ENCODE measurements around the gene CACNA1B.
"Not testable (repeated sequence)": the region's sequence is repeated elsewhere in the genome, so short reads cannot be mapped to it uniquely, and the experiment has no call there.

Gene CACNA1B

DNA sequence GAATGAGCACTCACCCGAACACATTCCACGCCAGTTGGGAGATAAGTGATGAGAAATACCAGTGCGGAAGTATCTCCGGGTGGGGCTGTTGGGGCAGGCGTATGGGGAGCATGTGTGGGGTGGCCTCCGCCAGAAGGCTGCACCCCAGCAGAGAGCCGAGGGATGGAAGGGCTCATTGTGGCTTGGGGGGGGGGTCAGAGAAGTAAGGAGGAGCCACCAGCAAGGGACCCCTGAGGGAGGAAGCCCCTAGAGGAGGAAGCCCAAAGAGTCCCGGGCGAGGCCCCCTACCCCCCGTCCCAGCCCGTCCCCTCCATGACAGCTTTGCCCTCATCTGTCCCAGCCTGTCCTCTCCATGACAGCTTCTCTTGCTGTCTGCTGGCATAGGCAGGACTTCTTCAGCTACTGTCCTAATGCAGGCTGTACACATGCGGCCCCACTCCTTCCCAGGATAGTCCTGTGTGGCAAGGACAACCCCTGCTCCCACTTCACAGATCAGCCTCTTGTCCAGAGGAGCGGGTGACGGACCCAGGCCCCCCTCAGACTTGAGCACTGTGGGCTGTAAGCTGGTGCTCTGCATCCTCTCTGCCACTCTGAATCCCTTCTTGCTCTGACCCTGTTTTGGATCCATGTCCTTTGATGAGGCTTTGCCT lies 239.6 kb downstream of the CACNA1B start:
- DNase-seq (ENCODE audit: low spot score): no peak

DNA sequence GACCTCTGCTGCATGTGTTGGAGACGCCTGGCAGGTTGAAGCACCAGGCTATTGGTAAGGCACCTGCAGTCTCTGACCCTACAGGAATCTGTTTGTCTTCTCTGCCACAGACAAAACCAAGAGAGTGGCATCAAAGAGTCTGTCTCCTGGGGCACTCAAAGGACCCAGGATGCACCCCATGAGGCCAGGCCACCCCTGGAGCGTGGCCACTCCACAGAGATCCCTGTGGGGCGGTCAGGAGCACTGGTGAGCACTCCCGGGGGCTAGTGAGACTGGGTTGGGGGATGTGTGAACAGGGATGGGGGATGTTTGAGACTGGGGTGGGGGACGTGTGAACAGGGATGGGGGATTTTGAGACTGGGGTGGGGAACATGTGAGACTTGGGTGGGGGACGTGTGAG lies 240.3 kb downstream of the CACNA1B start:
- no peak for DNase-seq (ENCODE audit: low spot score)

DNA sequence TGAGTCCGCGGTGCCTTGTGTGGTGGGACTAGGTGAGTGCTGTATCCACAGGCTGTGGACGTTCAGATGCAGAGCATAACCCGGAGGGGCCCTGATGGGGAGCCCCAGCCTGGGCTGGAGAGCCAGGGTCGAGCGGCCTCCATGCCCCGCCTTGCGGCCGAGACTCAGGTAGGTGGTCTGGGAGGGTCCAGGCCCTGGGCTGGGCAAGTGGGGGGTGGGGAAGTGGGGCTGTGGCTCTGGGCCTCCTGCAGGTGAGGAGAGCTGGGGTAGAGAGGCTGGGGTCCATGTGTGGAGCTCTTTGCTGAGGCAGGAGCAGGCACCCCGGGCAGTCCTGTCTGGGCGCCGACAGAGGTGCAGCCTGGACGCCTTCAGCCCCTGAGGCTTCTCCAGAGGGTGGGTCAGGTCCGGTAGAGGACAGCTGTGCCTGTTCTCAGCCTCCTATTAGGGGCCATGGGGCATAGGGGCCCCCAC lies 241.1 kb downstream of the CACNA1B start:
- no peak for DNase-seq (ENCODE audit: low spot score)

DNA sequence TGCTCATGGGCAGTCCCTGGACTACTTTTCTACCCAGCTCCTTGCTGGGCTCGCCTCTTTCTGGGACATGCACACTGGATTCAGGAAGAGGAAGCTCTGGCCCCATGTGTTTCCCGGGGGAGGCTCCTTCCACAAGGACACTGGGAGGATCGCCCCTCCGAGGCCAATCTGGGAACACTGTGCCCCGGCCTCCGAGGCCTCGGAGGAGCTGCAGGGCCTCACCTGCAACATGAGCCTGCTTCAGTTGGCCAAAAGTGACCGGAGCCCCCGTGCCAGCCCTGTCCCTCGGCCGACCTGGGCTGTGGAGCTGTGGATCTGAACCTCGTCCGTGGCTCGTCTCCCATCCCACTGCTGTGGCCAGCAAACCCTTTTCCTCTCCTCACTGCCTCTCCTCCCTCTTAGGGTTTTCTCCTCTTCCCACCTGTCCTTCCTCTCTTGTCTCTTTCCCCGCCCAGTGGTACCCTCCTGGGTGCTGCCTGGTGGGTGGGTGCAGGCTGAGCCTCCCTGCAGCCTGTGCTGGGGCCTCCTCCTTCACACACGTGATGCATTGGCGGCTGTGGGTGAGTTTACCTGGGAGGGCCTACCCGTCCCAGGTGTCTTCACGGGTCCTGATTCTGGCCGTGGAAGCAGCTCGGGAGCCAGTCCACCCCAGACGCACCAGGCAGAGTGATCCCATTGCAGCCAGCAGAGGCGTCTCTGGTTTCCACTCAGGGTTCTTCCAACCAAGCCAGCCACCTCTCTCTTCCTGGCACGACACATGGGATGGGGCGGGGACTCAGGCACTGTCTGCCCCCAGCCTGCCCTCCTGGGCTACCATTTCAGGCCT lies 241.8 kb downstream of the CACNA1B start:
- DNase-seq (ENCODE audit: low spot score): no peak

DNA sequence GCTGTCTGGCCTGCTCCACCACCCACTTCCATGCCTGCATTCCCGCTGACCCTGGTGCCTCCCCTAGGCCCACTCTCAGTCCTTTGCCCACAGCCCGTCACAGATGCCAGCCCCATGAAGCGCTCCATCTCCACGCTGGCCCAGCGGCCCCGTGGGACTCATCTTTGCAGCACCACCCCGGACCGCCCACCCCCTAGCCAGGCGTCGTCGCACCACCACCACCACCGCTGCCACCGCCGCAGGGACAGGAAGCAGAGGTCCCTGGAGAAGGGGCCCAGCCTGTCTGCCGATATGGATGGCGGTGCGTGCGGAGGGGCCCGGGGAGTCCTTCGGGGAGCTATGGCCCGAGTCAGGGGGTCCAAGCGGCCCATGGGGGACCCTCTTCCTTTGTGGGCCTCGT lies 242.5 kb downstream of the CACNA1B start:
- DNase-seq (ENCODE audit: low spot score): no peak

DNA sequence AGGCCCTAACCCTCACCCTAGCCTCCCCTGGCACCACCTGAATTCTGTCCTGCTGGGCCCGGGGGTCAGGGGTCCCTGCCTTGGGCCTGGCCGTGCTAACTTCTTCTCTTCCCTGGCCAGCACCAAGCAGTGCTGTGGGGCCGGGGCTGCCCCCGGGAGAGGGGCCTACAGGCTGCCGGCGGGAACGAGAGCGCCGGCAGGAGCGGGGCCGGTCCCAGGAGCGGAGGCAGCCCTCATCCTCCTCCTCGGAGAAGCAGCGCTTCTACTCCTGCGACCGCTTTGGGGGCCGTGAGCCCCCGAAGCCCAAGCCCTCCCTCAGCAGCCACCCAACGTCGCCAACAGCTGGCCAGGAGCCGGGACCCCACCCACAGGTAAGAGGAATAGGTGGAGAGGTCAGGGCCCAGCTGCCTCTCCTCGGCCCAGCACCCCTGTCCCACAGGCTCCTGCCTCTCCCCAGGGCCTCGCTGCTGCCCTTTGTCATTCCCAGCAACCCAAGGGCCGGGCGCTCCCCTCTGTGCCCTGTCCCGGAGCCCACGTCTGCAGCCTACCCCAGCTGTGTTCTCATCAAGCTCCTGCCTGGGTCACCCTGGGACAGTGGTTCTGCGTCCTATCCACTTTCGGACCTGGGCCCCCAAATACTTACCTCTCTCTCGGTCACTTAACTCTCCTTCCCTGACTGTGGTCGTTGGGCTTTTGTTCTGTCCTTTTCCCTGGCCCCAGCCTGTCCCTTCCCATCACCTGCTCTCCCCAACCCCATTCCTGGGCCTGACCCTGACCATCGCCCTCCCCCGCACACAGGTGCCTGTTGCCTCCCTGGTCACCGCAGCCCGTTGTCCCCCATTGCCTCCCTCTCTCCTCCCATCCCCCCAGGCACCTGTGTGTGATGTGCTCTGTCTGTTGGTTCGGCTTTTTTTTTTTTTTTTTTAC lies 243.2 kb downstream of the CACNA1B start:
- no peak for DNase-seq (ENCODE audit: low spot score)

DNA sequence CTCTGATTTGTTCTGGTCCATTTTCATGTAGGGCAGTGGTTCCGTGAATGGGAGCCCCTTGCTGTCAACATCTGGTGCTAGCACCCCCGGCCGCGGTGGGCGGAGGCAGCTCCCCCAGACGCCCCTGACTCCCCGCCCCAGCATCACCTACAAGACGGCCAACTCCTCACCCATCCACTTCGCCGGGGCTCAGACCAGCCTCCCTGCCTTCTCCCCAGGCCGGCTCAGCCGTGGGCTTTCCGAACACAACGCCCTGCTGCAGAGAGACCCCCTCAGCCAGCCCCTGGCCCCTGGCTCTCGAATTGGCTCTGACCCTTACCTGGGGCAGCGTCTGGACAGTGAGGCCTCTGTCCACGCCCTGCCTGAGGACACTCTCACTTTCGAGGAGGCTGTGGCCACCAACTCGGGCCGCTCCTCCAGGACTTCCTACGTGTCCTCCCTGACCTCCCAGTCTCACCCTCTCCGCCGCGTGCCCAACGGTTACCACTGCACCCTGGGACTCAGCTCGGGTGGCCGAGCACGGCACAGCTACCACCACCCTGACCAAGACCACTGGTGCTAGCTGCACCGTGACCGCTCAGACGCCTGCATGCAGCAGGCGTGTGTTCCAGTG lies 244.0 kb downstream of the CACNA1B start:
- no peak for DNase-seq (ENCODE audit: low spot score)

DNA sequence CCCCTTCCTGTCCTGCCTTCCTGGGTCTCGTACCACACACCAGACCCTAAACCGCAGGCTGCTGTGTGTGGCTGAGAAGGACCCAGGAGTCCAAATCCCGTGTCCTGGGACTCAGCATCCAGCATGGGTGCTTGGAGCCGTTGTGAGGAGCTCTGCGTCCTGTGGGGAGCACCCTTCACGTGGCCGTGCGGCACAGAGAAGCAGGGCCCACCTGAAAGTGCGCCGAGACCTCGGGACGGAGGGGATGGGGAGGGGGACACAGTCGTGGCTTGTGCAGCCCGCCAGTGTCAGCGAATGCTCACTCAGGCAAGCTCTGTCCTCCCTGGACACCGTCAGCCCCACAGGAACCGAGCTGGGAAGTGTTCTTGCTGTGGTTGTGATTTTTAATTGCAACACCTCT lies 244.6 kb downstream of the CACNA1B start:
- no peak for DNase-seq (ENCODE audit: low spot score)

DNA sequence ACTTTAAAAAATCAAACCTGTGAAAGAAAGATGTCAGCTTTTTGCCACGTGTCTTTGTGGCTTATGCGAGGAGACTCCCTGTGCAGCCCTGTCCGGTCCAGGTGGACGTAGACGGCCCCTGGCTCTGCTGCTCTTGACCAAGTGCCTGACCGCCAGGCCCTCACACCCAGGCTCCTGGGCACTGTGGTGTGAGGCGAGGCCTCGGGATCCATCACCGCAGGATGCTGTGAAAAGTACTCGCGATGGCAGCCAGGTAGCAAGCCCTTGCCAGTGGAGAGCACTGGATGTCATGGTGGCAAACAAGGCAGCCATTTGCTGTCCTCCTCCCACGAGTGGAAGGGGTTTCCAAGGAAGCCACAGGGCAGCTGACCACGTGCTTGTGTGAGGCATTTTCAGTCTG lies 245.1 kb downstream of the CACNA1B start:
- DNase-seq (ENCODE audit: low spot score): no peak

DNA sequence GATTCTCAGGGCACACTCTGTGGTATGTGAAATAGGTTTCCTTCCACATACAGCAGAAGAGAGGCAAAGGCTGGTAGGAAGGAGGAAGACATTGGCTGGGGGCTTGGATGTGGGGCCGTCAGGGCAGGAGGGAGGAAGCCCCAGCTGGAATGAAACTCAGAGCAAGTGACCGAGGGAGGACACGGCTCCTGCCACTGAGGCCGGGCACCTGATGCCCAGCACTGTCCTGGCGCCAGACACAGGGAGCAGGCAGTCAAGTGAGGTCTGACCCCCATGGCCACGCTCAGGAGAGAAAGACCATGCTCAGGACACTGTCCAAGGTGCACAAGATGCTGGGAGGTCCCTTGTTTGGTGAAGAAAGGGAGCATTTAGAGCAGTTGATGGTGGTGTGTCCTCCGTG lies 245.5 kb downstream of the CACNA1B start:
- no peak for DNase-seq (ENCODE audit: low spot score)

DNA sequence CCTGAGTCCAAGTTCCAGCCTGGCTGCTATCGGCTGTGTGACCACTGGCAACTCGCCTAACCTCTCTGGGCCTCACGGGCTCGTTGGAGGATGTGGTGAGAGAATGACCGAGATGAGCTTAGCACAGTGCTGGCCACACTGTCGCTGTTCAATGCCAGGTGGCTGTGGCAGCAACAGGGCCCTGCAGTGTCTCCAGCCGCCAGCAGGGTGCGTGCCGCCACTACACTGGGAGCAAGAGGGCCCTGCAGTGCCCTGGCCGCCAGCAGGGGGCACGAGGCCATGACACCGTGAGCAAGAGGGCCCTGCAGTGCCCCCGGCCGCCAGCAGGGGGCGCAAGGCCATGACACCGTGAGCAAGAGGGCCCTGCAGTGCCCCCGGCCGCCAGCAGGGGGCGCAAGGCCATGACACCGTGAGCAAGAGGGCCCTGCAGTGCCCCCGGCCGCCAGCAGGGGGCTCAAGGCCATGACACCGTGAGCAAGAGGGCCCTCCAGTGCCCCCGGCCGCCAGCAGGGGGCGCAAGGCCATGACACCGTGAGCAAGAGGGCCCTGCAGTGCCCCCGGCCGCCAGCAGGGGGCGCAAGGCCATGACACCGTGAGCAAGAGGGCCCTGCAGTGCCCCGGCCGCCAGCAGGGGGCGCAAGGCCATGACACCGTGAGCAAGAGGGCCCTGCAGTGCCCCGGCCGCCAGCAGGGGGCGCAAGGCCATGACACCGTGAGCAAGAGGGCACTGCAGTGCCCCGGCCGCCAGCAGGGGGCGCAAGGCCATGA lies 248.7 kb downstream of the CACNA1B start:
- DNase-seq (ENCODE audit: low spot score): not testable (repeated sequence)

DNA sequence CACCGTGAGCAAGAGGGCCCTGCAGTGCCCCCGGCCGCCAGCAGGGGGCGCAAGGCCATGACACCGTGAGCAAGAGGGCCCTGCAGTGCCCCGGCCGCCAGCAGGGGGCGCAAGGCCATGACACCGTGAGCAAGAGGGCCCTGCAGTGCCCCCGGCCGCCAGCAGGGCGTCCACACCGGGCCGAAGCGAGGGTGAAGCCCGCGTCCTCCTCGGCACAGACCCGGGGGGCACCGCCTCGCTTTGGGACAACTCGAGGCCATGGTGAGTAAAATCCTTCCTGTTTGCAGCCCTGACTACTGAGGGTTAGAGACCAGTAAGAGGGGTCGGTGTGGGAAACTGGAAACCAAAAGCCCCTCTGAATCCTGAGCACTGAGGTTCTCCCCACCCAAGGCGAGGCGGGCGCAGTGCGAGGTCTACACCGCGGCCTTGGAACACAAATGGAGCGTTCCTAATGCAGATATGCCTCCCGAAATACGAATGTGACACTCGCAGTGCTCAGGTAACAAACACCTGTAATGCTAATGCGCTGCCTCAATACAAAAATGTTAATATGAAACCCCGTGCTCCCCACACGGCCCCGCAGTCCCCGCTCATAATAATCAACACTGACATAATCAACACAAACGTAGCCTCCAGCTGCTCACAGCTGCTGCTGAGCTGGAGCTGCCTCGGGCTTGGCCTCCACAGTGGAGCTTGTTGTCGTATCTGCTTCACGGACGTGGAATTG lies 249.4 kb downstream of the CACNA1B start:
- DNase-seq (ENCODE audit: low spot score): not testable (repeated sequence)

DNA sequence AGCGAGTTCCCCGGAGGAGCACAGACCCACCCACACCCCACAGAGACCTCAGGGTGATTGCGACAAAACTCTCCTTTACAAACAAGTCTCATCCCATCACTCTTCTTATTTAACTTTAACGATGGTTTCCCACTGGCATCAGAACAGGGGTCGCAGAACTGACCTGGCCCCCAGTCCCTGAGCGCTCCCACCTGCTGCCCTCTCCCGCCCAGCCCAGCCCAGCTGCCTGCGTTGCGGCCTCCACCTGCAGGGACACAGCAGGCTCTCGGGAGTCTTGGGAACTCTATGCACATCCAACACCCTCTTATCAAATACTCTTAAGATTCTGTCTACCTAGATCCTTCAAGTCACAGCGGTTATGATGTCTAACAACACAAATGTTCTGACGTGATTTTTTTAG lies 250.4 kb downstream of the CACNA1B start:
- DNase-seq (ENCODE audit: low spot score): not testable (repeated sequence)

DNA sequence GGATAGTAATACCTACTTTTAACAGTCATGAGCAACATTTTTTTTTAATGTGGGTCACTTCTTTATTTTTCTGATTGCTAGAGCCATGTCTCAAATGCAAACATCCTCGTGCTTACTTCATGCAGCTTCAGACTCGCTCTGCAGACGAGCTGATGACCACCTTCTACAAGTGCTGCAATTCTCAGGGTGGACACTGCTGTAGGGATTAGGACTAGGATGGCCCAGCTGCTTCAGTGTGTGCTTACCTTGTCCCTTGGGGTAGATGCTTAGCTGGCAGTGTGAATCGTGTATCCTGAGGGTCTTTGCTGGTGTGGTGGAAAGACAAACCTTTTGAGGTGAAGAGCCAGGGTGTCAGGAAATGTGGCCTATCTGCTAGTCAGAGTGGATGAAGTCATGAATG lies 251.7 kb downstream of the CACNA1B start:
- not testable (repeated sequence) for DNase-seq (ENCODE audit: low spot score)

DNA sequence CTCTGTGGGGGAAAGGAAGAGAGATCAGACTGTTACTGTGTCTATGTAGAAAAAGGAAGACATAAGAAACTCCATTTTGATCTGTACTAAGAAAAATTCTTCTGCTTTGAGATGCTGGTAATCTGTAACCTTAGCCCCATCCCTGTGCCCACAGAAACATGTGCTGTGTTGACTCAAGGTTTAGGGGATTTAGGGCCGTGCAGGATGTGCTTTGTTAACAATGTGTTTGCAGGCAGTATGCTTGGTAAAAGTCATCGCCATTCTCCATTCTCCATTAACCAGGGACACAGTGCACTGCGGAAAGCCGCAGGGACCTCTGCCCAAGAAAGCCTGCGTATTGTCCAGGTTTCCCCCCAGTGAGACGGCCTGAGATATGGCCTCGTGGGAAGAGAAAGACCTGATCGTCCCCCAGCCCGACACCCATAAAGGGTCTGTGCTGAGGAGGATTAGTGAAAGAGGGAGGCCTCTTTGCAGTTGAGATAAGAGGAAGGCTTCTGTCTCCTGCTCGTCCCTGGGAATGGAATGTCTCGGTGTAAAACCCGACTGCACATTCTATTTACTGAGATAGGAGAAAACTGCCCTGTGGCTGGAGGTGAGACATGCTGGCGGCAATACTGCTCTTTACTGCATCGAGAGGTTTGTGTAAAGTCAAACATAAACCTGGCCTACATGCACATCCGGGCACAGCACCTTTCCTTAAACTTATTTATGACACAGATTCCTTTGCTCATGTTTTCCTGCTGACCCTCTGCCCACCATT lies 255.5 kb downstream of the CACNA1B start:
- not testable (repeated sequence) for DNase-seq (ENCODE audit: low spot score)

DNA sequence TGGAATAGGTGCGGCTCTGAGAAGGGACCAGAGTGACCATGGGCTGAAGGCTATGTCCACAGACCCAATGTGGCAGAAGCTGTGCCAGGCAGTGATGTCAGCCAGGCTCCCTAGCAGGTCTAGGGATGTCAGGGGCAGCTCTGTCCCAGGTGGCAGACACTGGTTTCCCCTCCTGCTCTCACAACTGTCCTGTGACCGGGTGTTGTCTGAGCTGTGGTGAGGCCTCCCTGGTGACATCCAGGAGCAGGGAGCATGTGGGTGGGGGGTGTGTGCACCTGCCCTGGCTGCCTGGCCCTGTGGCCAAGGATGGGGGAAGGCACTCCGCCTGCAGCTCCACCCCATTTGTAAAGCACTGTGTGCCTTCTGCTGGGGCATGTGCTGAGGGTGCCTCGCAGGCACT lies 257.0 kb downstream of the CACNA1B start:
- DNase-seq (ENCODE audit: low spot score): not testable (repeated sequence)

DNA sequence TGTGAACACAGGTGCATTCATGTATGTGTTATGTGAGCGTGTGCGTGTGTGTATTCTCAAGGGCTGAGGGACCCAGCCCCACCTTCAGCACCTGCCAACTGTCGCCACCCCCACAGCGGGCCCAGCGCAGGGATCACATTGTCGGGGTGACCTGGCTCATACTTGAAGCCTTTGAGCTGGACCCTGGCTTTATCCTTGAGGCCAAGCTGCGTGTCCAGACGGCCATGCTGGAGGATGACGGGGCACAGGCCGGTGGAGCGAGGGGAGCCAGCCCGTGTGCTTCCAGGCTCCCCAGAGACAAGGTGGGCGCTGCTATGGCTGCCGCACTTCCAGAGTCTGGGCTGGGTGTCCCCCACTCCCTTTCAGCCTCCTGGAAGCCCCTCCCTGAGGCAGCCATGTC lies 261.5 kb downstream of the CACNA1B start:
- not testable (repeated sequence) for DNase-seq (ENCODE audit: low spot score)

DNA sequence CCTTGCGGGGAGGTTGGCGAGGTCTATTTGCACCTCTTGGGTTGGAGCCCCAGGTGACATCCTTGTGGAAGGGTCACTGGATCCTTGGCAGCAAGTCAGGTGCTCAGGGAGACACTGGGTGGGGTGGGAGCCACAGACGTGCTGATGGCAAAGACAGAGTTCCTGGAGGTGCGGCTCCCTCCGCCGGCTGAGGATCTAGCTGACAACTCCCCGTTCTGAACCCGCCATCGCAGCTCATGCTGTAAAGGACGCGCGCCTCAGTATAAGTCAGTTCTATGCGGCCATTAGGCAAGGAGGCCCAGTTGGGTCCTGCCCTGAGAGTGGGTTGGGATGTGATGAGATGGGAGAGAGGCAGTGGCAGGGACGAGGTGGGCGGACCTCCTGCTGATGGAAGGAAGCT lies 263.4 kb downstream of the CACNA1B start:
- DNase-seq (ENCODE audit: low spot score): not testable (repeated sequence)

DNA sequence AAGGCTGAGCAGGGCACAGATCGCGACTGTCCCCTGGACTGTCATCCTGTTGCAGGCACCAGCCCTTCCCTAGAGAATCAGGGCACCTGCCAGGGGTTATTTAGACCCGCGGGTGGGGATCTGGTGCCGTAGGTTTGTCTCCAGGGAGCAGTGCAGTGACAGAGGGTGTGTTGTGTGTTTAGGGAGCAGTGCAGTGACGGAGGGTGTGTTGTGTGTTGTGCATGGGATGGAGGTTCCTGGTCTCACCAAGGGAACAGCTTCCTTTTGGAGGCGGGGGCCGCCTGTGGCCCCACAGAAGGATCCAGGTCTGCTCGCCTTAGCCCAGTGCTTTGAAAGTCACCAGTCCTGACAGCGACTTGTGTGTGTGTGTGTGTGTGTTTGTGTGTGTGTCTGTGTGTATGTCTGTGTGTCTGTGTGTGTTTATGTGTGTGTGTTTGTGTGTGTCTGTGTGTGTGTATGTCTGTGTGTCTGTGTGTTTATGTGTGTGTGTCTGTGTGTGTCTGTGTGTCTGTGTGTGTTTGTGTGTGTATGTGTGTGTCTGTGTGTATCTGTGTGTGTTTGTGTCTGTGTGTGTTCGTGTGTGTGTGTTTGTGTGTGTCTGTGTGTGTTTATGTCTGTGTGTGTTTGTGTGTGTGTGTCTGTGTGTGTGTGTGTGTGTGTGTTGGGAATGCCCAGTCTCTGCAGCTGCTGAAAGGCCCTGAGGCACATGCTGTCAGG lies 265.1 kb downstream of the CACNA1B start:
- DNase-seq (ENCODE audit: low spot score): not testable (repeated sequence)
